Thyroid gland (tissue), 4 donors: ENCODE data around the gene ARID4A.

ENCODE experiments used
- POLR2A ChIP-seq, 2 donors: fragments of 450-650 bp; IDR thresholded peaks; one replicate each; pipeline ENCODE4 v1.6.1; 2017; ENCODE audit warnings: antibody characterized with exemption in 2 of 2, mild to moderate bottlenecking in 2 of 2, moderate library complexity in 1 of 2
- TF ChIP-seq, protein P1 (sequence below), 6 experiments: fragments of 200-600 bp in 3 of 6; fragments of 450-650 bp in 3 of 6; sonication (generic) in 3 of 6; IDR thresholded peaks; one replicate each; pipeline ENCODE4 v1.5.1; 2016 to 2019; ENCODE audit warnings: antibody characterized with exemption in 6 of 6, mild to moderate bottlenecking in 2 of 6, inconsistent platforms in 1 of 6, moderate library complexity in 1 of 6

DNA sequence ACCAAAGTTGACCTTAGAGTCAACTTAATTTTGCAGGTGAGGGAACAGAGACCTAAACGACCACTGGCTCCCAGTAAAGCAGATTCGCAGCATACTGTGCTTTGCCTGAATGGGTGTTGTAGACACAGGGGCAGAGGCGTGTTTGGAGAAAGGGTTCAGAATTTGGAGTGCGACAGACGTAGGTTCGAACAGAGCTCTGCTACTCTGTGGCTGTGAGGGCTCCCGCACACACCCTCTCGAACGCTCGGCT lies 97.1 kb downstream of the ARID4A start:
- TF ChIP-seq, protein P1, sequence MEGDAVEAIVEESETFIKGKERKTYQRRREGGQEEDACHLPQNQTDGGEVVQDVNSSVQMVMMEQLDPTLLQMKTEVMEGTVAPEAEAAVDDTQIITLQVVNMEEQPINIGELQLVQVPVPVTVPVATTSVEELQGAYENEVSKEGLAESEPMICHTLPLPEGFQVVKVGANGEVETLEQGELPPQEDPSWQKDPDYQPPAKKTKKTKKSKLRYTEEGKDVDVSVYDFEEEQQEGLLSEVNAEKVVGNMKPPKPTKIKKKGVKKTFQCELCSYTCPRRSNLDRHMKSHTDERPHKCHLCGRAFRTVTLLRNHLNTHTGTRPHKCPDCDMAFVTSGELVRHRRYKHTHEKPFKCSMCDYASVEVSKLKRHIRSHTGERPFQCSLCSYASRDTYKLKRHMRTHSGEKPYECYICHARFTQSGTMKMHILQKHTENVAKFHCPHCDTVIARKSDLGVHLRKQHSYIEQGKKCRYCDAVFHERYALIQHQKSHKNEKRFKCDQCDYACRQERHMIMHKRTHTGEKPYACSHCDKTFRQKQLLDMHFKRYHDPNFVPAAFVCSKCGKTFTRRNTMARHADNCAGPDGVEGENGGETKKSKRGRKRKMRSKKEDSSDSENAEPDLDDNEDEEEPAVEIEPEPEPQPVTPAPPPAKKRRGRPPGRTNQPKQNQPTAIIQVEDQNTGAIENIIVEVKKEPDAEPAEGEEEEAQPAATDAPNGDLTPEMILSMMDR (IDR thresholded peaks at IDR 0.05) = peak in 1 of 6 experiments; percentile 20
- TF ChIP-seq POLR2A (IDR thresholded peaks at IDR 0.05) = no peak
